HG02943 (cell line): ENCODE data around the gene CENPC.

Experiments
- ATAC-seq: cut with Tn5 transposase; IDR thresholded peaks from one replicate; pipeline ENCODE4 v1.9.1; 2021; ENCODE audit warnings: mild to moderate bottlenecking, low read depth, moderate library complexity; ENCODE audit not compliant: unreplicated experiment

The CENPC gene

GRCh38 chr4:67545199-67546003 is at the start of gene CENPC:
TSS of gene CENPC (minus strand) at chr4:67545503. CDS start at chr4:67545355, 148 bp downstream.
- peak; percentile 97 for ATAC-seq

- ATAC-seq: no peak
These were observed 48.5 kb upstream of the CENPC start for GRCh38 chr4:67593741-67594175.

- no peak for ATAC-seq
These were observed 41.9 kb upstream of the CENPC start for GRCh38 chr4:67587156-67587555.

GRCh38 chr4:67584496-67584895 is 39.2 kb upstream of the CENPC start:
- no peak for ATAC-seq

GRCh38 chr4:67581913-67582312 is 36.6 kb upstream of the CENPC start:
- ATAC-seq: no peak

- ATAC-seq: no peak
These were observed 36.0 kb upstream of the CENPC start for GRCh38 chr4:67581208-67581857.

GRCh38 chr4:67580577-67580976 is 35.3 kb upstream of the CENPC start:
- no peak for ATAC-seq

GRCh38 chr4:67576538-67576937 is 31.2 kb upstream of the CENPC start:
- no peak for ATAC-seq

- no peak for ATAC-seq
These were observed 30.8 kb upstream of the CENPC start for GRCh38 chr4:67576059-67576466.

GRCh38 chr4:67575232-67576058 is 30.1 kb upstream of the CENPC start:
- ATAC-seq: peak; percentile 96

- ATAC-seq: no peak
These were observed 27.9 kb upstream of the CENPC start for GRCh38 chr4:67573193-67573592.

GRCh38 chr4:67571975-67572374 is 26.7 kb upstream of the CENPC start:
- ATAC-seq: no peak

GRCh38 chr4:67570537-67570936 is 25.2 kb upstream of the CENPC start:
- ATAC-seq: no peak

- no peak for ATAC-seq
These were observed 23.5 kb upstream of the CENPC start for GRCh38 chr4:67568820-67569219.

- ATAC-seq: no peak
These were observed 21.0 kb upstream of the CENPC start for GRCh38 chr4:67566335-67566734.

GRCh38 chr4:67565284-67565683 is 20.0 kb upstream of the CENPC start:
- no peak for ATAC-seq

GRCh38 chr4:67558493-67558892 is 13.2 kb upstream of the CENPC start, which contains the start of gene STAP1:
TSS of gene STAP1 (plus strand) at chr4:67558727. CDS start at chr4:67558810, 83 bp downstream.
- ATAC-seq: peak; percentile 80

- ATAC-seq: no peak
These were observed 11.1 kb upstream of the CENPC start for GRCh38 chr4:67556436-67556835.

GRCh38 chr4:67555447-67555846 is 10.1 kb upstream of the CENPC start:
- no peak for ATAC-seq

GRCh38 chr4:67554096-67554495 is 8.8 kb upstream of the CENPC start:
- no peak for ATAC-seq
